ELF-1 (cell line): Measurements from ENCODE around the gene TMEM92.
"Not testable (repeated sequence)": the region's sequence is repeated elsewhere in the genome, so short reads cannot be mapped to it uniquely, and the experiment has no call there.

ENCODE experiments used
- DNase-seq: peaks from one replicate; pipeline ENCODE4 v3.0.0-alpha.2; 2016; ENCODE audit warnings: low read depth, low spot score

The TMEM92 gene

GRCh38 chr17:50262001-50262794, 12.1 kb upstream of the TMEM92 start:
- DNase-seq, result peak; percentile 44

GRCh38 chr17:50263331-50264262, 10.7 kb upstream of the TMEM92 start:
- no peak for DNase-seq

- DNase-seq, result peak; percentile 57
These were observed 9.8 kb upstream of the TMEM92 start for GRCh38 chr17:50264263-50265113.

GRCh38 chr17:50265212-50265611, 9.1 kb upstream of the TMEM92 start:
- no peak for DNase-seq

GRCh38 chr17:50265690-50266315, 8.5 kb upstream of the TMEM92 start:
- DNase-seq, result no peak

DNA sequence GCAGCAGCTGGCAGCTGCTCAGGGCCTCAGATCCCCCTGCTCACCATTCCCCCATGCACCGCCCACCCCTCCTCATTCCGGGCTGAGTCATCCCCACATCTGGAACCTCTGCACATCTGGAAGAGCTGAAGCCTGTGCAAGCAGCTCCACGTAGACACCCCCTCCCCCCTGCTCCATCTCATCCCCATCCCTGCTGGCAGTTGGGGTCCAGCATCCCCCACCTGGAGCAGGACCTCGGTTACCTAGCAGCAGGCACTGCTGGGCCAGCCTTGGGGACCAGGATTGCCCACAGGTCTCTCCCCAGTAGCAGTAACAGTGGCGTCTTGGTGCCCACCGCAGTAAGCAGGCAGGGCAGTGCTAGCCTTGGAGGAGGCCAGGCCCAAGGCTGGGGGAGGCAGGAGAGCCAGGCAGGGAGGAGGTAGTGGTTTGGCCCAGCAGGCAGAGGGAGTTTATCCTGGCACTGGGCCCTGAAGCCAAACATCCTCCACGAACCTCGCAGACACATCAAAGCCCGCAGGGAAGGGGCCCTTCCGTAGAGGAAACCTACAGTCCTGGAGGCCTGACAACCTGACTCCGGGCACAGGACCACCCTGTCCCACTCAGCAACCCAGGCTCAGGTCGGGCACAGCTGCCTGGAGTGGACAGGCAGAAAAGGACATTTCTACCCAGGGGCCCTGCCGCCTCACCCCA, 7.7 kb upstream of the TMEM92 start:
- DNase-seq, result no peak

DNA sequence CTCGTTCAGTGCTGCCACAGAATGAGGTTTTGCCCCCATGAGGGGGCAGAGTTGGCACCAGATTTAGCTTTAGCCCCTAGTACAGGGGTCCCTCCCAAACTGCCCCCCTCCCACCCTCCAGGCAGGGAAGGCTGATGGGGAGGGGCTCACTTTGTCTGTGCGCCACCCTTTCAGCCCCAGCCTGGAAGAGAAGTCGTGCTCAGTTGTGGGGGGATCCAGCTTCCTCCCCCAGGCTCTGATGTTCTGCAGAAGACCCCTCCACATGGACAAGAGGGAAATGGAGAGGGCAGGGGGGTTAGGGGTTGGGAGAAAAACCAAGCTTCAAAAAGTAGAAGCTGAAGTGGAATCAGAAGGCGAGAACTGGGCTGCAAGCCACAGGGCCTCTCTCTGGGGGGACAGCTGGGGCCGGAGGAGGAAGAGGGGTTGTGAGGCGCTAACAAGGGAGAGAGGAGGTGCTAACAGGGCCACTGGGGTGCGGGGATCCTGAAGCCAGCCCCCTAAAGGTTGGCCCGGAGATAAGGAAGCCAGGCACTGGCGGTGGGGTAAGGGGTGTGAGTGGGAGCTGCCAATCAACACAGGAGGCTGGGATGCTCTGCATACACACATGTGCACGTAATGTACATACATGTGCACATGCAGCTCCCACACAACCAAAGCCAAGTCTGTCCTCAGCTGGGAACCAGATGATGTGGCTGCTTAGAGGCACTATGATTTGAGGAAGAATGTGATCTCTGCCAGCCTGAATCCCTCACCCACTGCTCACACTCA, 7.0 kb upstream of the TMEM92 start:
- no peak for DNase-seq

DNA sequence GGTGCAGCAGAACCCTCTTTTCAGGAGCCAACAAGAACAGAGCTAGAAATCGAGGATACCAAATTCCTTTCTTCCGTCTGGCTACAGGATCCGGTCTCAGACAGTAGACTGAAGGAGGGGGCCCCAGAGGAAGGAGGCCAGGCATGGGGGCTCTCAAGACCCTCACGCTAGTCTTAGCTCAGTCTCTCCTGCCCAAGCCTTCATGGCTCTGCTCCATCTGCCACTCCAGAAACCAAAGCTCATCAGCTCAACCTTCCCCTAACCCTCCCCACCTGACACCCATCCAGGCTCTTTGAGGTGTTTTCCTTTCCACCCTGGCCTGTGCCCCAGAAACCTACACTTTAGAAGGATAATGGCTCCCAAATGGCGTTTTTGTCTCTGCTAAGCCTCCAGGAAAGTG, 6.2 kb upstream of the TMEM92 start:
- DNase-seq, result no peak

DNA sequence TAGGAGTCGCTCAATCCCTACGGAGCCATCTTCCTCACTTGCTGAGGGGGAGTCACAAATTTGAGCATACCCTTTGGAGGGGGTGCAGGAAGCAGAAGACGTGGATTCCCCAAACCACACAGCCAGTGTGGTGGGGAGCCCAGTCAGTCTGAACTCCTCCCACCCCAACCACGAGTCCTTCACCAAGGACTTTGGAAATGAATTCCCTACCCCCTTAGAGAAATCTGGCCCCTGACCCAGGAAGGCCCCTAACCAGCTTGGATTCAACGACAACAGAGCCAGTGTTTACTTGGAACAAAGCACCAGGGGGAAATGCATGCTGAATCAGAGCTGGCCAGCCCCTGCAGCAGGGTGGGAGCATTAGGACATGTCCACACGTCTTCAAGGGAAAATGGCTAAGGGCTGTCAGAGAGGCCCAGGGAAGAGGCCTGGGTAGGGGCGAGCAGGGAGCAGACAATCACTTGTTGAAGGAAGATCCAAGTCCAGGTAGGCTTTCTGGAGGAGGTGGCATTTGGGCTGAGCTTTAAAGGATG, 5.5 kb upstream of the TMEM92 start:
- no peak for DNase-seq

DNA sequence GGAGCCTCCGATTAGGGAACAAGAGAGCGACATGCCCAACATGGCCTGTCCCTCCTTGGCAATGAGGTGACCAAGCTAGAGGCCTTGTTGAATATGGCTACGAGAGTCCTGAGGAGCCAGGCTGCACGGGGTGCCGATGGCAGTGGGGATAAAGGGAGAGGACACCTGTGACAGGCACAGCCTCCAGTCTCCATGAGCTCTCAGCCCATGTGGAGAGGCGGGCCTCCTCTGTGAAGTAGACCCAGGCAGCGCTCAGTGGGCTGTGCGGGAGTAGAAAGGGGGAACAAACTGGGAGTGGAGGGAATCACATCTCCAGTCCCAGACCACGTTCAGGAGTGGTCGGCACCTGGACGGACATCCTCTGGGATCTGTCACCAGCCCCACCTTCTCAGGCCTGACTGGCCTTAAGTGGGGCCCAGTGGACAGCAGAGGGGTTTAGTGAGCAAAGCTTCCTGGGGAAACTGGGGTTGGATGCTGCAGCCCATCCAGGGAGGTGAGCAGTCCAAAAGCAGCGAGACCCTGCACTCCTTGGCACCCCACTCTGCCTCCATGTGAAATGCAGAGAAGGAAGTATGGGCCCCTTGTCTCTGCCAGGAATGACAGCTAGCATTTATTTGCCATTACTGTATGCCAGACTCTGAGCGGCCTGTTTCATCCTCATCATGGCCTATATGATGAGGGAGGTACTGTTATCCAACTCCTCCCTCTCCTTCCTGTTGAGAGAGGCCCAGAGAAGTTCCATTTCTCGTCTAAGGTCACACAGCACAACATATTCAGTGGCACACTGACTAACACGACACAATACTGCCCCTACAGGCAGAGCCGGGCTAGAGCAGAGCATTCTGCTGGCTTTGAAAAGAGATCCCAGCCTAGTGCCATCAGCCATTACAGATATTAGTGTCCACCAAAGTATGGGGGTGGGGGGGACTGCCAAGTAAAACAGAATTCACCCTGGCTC, 4.5 kb upstream of the TMEM92 start:
- peak; percentile 76 for DNase-seq

DNA sequence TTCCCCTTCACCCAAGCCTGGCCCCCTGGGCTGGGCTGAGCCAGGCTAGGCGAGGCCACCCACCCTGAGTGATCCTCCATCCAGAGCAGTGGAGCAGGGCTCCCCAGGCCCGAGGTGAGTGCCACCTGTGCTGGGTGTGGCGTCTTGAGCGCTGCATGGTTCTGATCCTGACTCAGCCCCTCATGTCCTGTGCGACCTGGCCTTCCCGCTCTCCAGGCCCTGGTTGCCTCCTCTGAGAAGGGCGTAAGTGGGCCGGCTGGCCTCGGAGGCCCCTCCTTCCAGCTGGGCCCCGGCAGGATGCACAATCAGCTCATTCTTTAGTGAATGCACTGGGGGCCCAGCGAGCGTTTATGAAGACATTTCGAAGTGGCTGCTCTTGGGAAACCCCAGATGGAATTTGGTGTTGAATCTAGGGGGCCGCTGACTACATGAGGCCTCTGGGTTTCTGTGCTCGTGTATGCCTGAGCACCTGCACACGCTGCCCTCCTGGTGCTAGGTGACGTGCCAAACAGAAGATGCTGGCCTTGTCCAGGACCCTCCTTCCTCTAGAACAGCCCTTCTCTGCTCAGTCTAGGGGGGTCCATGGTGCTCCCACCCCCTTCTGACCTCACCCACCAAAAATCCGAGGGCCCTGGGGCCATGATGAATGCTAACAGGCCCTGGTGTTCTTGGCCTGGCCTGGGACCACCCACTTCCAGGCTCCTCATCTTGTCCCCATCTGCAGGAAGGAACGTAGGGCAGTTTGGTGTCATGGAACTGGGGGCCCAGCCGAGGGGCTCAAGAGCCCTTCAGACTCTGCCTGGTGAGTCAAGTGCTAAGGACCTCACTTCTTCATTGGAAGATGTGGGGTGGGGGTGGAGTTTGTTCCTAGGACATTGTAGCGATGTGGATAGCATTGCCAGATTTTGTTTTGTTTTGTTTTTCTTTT, 3.6 kb upstream of the TMEM92 start:
- peak; percentile 43 for DNase-seq

DNA sequence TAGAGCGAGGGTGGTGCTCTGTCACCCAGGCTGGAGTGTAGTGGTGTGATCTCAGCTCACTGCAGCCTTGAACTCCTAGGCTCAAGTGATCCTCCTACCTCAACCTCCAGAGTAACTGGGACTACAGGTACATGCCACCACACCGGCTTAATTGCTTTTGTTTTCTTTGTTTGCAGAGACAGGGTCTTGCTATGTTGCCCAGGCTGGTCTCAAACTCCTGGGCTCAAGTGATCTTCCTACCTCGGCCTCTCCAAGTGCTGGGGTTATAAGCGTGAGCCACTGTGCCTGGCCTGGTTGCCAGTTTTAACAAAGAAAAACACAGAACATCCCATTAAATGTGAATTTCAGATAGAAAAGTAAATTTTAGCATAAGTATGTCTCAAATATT, 2.9 kb upstream of the TMEM92 start:
- not testable (repeated sequence) for DNase-seq

GRCh38 chr17:50272246-50272645, 2.0 kb upstream of the TMEM92 start:
- no peak for DNase-seq

DNA sequence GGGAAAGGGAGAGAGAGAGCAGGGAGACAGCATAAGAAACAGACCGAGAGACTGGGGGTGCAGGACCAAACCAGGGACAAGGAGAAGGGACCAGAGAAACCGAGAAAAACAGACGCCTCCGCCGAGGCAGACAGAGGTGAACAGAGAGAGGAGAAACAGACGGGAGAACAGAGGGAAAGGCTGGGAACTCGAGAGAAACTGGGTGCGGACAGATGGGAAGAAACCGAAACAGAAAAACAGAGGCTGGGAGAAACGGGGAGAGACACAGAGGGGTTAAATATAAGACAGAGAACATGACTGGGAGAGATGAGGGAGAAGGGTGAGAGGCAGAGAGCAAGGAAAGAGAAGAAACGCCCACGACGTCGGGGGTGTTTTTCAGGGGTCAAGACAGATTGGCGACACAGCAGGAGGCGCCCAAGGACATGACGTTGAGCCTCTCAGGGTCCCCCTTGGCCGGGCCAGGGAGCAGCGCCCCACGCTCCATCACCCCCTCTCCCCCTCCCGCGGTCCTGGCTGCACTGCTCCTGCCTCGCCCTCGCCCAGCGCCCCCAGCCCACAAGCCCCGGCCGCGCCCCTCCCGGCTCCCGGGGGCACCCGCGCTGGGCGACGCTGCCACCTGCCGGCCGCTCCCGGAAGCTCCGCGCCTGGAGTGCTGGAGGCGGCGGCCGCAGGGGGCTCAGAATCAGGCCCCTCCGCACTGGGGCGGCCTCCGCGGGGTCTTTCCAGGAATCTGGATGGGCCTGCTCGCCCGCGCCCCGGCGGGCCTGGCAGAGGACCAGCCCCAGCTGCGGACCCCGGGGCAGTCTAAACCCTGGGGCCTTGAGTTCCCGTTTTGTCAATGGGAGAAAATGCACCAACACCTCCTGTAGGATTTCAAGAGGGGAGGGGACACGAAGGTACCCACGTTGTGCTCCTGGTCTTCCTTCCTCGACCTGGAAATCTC, 1.3 kb upstream of the TMEM92 start:
- peak; percentile 81 for DNase-seq

GRCh38 chr17:50273654-50274040, 619 bp upstream of the TMEM92 start:
- no peak for DNase-seq

DNA sequence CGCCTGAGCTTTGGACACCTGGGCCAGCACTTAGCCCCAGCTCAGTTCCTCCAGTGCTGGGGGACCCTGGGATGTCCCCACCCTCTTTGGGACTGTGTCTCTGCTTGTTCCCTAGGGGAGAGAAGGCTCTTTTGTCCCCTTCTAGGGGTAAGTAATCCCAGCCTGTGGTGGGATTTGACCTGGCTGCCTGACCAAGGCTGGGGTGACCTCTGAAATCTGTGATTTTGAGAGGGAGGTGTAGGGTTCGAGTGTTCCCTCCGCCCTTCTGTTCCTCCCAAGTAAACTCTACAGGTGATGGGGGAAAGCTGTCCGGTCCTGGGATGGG, 593 bp downstream of the TMEM92 start:
- no peak for DNase-seq
